SU-DHL-6 (cell line): ENCODE data around the gene ARPC1B.

Experiments
- H2AFZ ChIP-seq: fragments of 200-600 bp; sonication (generic); 2 replicates; pipeline ENCODE4 v1.6.1; 2014; ENCODE audit warnings: low read depth, mild to moderate bottlenecking, moderate library complexity, mixed read lengths, antibody characterized with exemption, low read length; ENCODE audit not compliant: severe bottlenecking
- H3F3A ChIP-seq: fragments of 200-600 bp; shearing (Covaris generic); 2 replicates; pipeline ENCODE4 v1.6.0; 2016; ENCODE audit warnings: antibody characterized with exemption, mild to moderate bottlenecking; ENCODE audit not compliant: insufficient read depth
- H3K27ac ChIP-seq: fragments of 200-600 bp; sonication (generic); 2 replicates; pipeline ENCODE4 v1.5.1; 2016; ENCODE audit warnings: low read depth, mild to moderate bottlenecking, low read length, moderate library complexity, mixed read lengths
- H3K27me3 ChIP-seq: fragments of 200-600 bp; sonication (generic), shearing (Covaris generic); 2 replicates; pipeline ENCODE4 v1.6.0; 2014; ENCODE audit warnings: mild to moderate bottlenecking, low read length
- H3K36me3 ChIP-seq: fragments of 200-600 bp; sonication (generic); 2 replicates; pipeline ENCODE4 v1.6.1; 2014; ENCODE audit warnings: mild to moderate bottlenecking, low read length, mixed read lengths
- H3K4me2 ChIP-seq: fragments of 300-600, 200-600 bp; shearing (Covaris generic), sonication (generic); 2 replicates; pipeline ENCODE4 v1.6.0; 2014; ENCODE audit warnings: low read length, low read depth, mild to moderate bottlenecking; ENCODE audit not compliant: poor library complexity, severe bottlenecking
- H3K4me3 ChIP-seq: fragments of 200-600 bp; sonication (generic); 2 replicates; pipeline ENCODE4 v1.5.1; 2014; ENCODE audit warnings: antibody characterized with exemption, low read length, mild to moderate bottlenecking, mixed read lengths; ENCODE audit not compliant: insufficient read depth, poor library complexity, severe bottlenecking
- H3K79me2 ChIP-seq: fragments of 200-600 bp; sonication (generic); 2 replicates; pipeline ENCODE4 v1.6.1; 2014; ENCODE audit warnings: mild to moderate bottlenecking, low read length, moderate library complexity; ENCODE audit not compliant: insufficient read depth
- H3K9ac ChIP-seq: fragments of 200-600 bp; sonication (generic); 2 replicates; pipeline ENCODE4 v1.7.0; 2014; ENCODE audit warnings: mild to moderate bottlenecking, low read length
- H3K9me2 ChIP-seq: fragments of 200-600 bp; sonication (generic); replicated peaks from 2 replicates; pipeline ENCODE4 v1.6.1; 2014; ENCODE audit warnings: low read length; ENCODE audit not compliant: insufficient read depth
- H3K9me3 ChIP-seq: fragments of 200-600 bp; sonication (generic); 2 replicates; pipeline ENCODE4 v1.6.1; 2014; ENCODE audit warnings: low read length, mixed read lengths; ENCODE audit not compliant: insufficient read depth
- H4K20me1 ChIP-seq: fragments of 200-600 bp; sonication (generic); 2 replicates; pipeline ENCODE4 v1.6.1; 2014; ENCODE audit warnings: low read depth, mild to moderate bottlenecking, antibody characterized with exemption, low read length, moderate library complexity, mixed read lengths
- EZH2phosphoT487 ChIP-seq: fragments of 200-600 bp; sonication (generic), shearing (Covaris generic); conservative IDR thresholded peaks from 2 replicates; pipeline ENCODE4 v1.6.1; 2018; ENCODE audit warnings: mild to moderate bottlenecking, antibody characterized with exemption, low read length, moderate library complexity, mixed read lengths
- TF ChIP-seq, protein P1 (sequence below): fragments of 200-600 bp; sonication (generic); IDR thresholded peaks from one replicate; pipeline ENCODE4 v1.5.1; 2017; ENCODE audit warnings: antibody characterized with exemption, mild to moderate bottlenecking, low read length, moderate library complexity; ENCODE audit not compliant: insufficient read depth, poor library complexity, severe bottlenecking

ARPC1B gene

GRCh38 chr7:99402854-99403253 is 28.3 kb downstream of the ARPC1B start:
- TF ChIP-seq EZH2phosphoT487, result no peak
- TF ChIP-seq, protein P1, sequence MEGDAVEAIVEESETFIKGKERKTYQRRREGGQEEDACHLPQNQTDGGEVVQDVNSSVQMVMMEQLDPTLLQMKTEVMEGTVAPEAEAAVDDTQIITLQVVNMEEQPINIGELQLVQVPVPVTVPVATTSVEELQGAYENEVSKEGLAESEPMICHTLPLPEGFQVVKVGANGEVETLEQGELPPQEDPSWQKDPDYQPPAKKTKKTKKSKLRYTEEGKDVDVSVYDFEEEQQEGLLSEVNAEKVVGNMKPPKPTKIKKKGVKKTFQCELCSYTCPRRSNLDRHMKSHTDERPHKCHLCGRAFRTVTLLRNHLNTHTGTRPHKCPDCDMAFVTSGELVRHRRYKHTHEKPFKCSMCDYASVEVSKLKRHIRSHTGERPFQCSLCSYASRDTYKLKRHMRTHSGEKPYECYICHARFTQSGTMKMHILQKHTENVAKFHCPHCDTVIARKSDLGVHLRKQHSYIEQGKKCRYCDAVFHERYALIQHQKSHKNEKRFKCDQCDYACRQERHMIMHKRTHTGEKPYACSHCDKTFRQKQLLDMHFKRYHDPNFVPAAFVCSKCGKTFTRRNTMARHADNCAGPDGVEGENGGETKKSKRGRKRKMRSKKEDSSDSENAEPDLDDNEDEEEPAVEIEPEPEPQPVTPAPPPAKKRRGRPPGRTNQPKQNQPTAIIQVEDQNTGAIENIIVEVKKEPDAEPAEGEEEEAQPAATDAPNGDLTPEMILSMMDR, result no peak
- H3F3A ChIP-seq, result peaks cover 15% of the 10 kb centered on the region
- H2AFZ ChIP-seq, result no peak overlapping the region
- H3K36me3 ChIP-seq, result peaks cover 3% of the 10 kb centered on the region; the same call in 1 of the 2 replicates
- peaks cover 39% of the 10 kb centered on the region for H3K79me2 ChIP-seq
- H3K4me3 ChIP-seq, result no peak overlapping the region
- H3K4me2 ChIP-seq, result no peak overlapping the region
- no peaks in the 10 kb centered on the region; the same call in 1 of the 2 replicates for H4K20me1 ChIP-seq
- H3K9me3 ChIP-seq, result no peaks in the 10 kb centered on the region
- H3K27me3 ChIP-seq, result no peaks in the 10 kb centered on the region
- no peaks in the 10 kb centered on the region for H3K9me2 ChIP-seq
- H3K27ac ChIP-seq, result no peak overlapping the region
- no peak overlapping the region for H3K9ac ChIP-seq

DNA sequence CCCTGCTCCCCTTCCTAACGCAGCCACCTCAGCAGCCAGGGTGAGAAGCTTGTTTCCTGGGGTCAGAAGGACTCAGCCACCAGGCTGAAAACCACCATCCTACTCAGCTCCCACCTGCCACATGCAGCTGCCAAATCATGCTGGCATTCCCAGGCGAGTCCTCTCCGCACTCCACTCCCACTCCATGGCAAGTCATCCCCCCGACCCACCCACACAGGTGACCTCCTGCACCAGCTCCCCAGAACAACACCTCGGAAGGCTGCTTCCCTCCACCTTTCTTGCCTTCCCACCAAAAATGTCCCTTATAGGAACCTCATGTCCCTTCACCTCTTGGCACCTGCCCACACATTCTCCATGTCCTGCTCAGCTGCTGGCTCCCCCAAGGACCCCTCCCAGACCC is 29.2 kb downstream of the ARPC1B start:
- no peaks in the 10 kb centered on the region for H3K9me2 ChIP-seq
- peaks cover 3% of the 10 kb centered on the region; the same call in 1 of the 2 replicates for H3K36me3 ChIP-seq
- no peak overlapping the region for H3K9ac ChIP-seq
- no peaks in the 10 kb centered on the region for H3K27me3 ChIP-seq
- no peaks in the 10 kb centered on the region for H3K9me3 ChIP-seq
- H2AFZ ChIP-seq, result no peak overlapping the region
- no peak overlapping the region for H3K4me3 ChIP-seq
- no peaks in the 10 kb centered on the region; the same call in 1 of the 2 replicates for H4K20me1 ChIP-seq
- H3K27ac ChIP-seq, result no peak overlapping the region
- peaks cover 9% of the 10 kb centered on the region for H3F3A ChIP-seq
- TF ChIP-seq, protein P1, result no peak
- no peak for TF ChIP-seq EZH2phosphoT487
- H3K79me2 ChIP-seq, result peaks cover 47% of the 10 kb centered on the region
- no peak overlapping the region for H3K4me2 ChIP-seq

- Histone ChIP-seq H2AFZ (no peak overlapping the region), H3K9me2 (no peaks in the 10 kb centered on the region), H3K79me2 (peaks cover 54% of the 10 kb centered on the region), H3K4me2 (no peak overlapping the region), H3K4me3 (no peak overlapping the region), H3K27me3 (no peaks in the 10 kb centered on the region), H3K9me3 (no peaks in the 10 kb centered on the region), H3K27ac (no peak overlapping the region), H3K36me3 (peaks cover 3% of the 10 kb centered on the region; the same call in 1 of the 2 replicates), H3F3A (peaks cover 6% of the 10 kb centered on the region), H4K20me1 (no peaks in the 10 kb centered on the region; the same call in 1 of the 2 replicates), H3K9ac (no peak overlapping the region)
- TF ChIP-seq EZH2phosphoT487, result no peak
- TF ChIP-seq, protein P1, result no peak
These were observed 29.9 kb downstream of the ARPC1B start for GRCh38 chr7:99404235-99404976.
